HG02852 (cell line): ENCODE measurements around the gene DRAM2.
"Not testable (repeated sequence)": the region's sequence is repeated elsewhere in the genome, so short reads cannot be mapped to it uniquely, and the experiment has no call there.

Experiments
- ATAC-seq: cut with Tn5 transposase; IDR thresholded peaks from one replicate; pipeline ENCODE4 v1.9.1; 2021; ENCODE audit warnings: mild to moderate bottlenecking, moderate library complexity; ENCODE audit not compliant: unreplicated experiment

DRAM2 gene

DNA sequence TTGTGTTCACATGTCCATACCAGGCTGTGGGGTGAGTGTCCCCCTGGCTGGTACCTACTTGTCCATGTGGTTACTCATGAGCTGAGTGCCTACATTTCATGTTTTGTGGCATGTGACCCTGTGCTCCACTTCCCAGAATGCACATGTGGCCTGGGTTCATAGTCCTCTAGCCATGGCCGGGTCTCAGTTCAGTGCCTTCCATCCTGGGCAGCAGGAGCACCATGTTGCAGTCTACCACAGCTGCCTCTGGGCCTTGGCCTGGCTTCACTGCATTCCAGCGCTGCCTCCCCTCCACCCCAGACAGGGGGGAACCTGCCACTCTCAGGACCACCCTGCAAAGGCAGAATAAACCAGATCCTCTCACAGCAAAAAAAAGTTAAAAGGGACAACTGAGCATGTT is 5.6 kb upstream of the DRAM2 start:
- ATAC-seq, result no peak

DNA sequence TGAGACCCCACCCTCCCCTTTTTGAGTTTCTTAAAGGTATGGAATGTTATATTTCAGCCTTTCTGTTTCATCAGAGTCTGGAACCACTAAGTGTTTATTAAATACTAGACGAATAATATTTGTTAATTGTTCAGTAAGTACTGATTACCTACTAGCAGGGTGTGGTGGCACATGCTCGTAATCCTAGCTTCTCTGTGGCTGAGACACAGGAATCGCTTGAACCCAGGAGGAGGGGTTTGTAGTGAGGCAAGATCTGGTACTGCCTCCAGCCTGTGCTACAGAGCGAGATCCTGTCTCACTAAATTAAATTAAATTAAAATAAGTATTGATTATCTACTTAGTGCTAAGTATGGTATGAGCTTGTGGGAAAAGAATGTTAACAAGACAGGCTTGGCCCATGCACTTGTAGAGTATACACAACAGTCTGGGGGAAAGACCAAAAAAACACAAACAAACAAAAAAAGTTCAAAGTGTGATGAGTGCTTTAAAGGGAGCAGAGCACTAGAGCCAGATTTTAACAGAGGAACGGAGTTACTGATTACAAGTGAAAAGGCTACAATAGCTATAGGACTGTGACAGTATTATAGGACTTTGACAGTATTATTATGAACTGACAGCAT is 2.6 kb upstream of the DRAM2 start:
- no peak for ATAC-seq

DNA sequence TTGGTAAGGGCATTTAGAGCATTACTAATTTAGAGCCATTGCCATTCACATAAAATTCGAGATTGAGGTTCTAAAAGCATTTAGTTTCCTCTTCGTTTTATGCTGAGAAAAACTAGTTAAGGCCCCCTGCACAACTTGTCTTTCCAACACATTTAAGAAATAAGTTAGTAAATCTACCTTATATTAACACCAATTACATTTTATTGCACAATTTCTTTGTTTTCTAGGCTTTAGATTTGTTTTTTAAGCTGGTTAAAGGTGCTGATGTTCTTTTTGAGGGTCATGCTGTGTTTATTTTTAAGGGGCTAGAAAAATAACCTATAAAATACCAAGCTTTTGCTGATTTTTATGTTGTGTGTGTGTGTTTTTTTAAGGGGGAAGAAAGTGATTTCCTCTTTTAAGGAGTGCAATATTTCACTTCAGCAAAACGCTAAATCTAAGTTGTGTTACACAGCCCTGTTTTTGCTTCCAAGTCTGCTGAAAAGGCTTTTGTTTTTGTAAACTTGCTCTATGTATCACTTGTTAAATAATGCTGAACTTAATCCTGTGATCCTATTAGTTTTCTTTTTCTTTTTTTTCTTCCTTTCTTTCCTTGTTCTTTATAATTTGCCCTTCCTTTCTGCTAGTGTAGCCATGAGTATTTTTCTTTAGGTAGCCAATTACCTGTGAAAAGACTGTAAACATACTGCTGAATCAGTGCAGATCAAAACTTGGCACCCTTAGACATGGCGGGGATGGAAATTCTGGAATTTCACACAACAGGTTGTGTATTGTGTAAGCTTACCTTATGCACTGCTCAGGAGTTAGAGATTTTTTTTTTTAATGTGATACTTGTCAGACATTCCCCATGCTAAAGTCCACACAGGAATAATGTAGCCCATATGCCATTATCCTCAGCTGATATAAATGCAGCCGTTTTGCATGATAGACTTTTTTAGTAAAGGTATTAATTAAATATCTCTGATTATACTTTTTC is 1.6 kb upstream of the DRAM2 start:
- ATAC-seq, result no peak

DNA sequence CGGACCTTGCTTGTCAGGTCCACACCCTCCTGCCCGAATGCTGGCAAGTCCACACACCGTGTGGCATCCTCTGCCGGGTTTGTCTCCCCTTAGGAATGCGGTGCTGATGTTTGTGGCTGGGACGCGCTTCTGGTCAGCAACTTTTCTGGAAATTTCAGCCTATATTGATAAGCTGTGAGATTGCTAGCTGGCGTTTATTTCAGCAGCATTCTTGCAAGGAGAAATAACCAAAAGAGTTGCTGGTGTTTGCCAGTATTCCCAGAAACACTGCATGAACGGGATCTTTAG is 731 bp upstream of the DRAM2 start:
- ATAC-seq, result no peak

DNA sequence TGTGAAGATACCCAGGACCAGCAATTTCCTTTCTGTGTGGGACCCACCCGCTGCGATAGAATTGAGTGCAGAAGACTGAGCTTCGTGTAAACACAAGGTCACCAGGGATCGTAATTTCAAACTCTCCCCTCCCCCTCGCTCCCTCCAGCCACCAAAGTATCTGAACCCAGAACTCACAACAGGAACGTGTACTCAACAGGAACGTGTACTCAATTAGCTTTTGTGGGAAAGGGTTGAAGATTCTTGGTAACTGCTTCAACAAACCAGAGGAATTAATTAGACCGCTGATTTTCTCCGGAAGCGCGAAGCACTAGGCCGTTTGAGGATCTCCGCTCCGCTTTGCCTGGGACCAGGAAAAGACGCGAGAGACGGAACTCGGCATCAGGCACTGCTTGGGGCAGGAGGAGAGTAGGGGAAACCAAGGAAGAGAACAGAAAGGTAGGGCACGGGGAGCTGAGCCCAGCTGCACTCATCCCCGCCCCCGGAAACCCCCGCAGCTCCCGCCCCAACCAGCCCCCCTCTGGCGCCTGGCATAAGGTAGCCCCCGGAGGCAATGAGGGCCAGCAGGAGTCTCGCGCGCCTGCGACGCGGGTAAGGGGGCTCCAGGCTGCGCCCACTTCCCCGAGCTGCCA is 453 bp downstream of the DRAM2 start:
- peak; percentile 45 for ATAC-seq

DNA sequence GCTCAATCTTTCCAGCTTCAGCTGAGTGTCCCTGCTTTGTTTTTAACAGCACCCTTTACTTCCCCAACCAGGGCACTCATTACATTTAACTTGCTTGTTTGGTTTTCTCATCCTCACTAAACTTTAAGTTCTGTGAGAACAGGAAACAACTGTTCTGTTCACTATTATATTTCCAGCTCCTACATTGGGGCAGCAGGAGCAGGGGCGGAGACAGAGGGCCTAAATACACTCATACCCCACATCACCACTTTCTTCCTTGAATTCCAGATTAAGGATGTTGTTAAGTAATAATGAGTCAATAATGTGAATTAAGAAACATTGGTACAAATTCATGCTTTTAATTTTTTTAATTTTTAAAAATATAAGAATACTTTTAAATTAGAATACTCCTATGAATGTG is 6.0 kb downstream of the DRAM2 start:
- ATAC-seq, result no peak

DNA sequence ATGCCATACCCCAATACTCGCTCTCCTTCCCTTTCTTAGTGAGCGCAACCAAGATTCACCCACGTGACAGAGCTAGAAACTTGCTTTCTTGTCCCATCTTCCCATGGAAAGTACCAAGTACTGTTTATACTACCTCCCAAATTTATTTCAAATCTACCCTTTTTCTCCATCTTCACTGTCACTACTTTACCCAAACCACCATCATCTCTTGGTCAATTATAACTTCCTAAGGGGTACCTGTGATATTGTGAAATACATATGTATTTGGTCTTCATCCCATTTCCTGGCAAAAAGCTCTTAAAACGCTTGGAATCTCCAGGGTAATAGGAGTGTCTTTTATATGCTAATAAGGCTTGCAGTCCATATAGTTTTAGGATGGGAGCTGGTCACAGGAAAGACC is 8.2 kb downstream of the DRAM2 start:
- ATAC-seq, result no peak

DNA sequence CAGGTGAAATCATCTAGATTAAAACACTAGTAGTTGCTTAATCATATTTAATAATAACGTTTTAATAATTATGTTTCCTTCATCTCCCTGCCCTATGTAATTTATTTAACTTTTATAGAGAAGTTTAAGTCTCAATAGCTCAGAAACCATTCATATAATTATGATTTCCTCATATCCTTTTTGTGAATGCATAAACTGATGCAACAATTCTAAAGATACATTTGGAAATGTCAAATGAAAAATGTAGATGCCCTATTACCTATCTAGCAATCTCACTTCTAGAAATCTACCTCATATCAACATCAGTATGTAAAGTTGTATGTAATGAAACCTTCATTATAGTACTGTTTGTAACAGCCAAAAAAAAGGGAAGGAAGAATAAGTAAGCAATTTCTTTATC is 10.5 kb downstream of the DRAM2 start:
- no peak for ATAC-seq

DNA sequence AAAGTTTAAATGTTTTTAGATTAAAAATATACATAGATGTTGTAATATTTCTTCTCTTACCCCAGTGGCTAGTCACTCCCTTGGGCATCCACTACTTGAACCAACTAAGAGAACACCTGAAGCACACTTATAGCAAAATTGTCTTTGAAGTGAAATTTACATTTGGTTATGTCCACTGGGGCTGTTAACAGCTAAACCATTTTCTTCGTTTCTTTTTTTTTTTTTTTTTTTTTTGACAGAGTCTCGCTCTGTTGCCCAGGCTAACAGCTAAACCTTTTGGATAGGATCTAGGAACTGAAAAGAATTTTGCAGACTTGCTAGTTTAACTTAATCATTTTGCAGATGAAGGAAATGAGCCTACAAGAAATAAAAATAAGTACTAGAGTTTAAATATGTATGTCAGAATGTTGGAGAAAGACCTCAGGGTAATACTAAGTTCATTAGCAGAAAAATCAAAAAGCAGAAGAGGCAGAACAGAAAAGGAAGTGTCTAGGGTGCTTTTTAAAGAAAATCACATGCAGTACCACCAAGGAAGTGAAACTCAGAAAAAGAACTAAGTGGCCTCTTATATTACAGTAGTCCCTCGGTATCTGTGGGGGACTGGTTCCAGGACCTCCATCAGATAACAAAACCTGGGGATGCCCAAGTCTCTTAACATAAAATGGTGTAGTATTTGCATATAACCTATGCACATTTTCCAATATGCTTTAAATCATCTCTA is 11.8 kb downstream of the DRAM2 start:
- peak; percentile 89 for ATAC-seq

DNA sequence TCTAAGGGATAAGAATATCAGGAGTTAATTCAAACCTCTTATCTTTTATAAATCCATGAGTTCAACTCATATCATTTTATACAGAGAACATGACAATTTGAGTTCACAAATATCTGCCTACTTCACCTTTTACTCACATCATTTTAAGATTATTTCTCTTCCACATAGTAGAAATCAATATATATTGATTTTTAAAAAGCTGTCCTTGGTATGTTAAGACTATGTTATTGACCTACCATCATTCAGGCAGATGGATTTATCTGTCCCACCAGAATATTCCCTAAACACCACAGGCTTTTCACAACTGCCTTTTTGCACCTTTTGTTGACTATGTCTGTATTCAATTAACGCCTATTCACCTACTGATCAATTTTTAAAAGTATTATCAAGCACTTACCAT is 13.5 kb downstream of the DRAM2 start:
- ATAC-seq, result no peak

DNA sequence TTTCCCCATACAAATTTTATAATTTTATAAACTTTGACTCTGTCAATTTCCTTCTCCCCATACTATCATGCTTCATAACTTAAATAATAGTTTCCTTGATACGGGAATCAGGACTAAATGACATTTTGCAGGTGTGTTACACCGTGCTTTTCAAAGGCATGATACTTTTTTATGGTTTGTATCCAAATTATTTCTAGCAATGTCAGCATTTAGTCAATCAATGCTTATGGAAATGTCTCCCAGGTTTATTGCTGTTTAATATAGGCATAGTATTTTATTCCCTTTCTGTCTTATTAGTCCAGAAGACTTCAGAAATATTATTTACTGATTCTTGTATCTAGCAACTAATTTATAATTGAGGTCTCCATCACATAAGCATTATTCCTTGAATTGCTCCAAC is 23.4 kb downstream of the DRAM2 start:
- ATAC-seq, result no peak

DNA sequence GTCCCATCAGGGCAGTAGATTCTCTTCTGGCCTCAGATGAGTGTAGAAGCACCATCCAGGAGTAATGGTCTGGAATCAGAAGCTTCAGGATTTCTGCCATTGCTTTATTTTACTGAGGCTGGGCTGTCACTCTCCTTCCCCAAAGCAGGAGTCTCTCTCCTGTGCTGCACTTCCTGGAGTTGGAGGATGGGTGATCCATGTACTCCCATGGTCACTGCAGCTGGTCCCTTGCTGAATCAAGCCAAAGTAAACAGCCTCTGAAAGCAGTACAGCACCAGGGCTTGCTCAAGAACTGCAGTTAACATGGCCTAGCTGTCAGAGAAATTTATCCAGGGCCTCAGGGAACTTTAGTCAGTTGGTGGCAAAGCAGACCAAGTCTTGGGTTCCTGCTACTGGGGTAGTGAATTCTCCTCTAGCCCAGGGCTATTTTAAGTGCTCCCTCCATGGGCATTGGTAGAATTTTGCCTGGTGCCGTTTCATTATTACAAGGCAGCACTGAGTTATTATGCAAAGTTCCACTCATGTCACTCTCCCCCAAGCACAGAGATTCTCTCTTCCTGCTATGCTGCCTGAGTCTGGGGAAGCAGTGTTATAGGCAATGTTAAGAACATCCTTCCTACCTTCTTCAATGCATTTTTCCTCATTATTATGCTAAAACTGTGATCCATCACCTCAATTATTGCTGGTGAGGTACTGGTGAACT is 29.5 kb downstream of the DRAM2 start:
- ATAC-seq, result no peak

DNA sequence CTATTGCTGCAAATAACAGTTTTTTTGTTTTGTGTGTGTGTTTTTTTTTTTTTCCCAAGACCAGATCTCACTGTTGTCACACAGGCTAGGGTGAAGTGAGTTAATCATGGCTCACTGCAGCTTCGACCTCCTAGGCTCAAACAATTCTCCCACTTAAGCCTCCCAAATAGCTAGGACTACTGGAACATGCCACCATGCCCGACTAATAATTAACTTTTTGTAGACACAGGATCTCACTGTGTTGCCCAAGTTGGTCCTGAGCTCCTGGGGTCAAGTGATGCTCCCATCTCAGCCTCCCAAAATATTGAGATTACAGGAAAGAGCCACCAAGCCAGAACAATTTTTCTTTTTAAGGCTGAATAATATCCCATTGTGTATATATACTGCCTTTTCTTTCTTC is 34.9 kb downstream of the DRAM2 start:
- ATAC-seq, result no peak

DNA sequence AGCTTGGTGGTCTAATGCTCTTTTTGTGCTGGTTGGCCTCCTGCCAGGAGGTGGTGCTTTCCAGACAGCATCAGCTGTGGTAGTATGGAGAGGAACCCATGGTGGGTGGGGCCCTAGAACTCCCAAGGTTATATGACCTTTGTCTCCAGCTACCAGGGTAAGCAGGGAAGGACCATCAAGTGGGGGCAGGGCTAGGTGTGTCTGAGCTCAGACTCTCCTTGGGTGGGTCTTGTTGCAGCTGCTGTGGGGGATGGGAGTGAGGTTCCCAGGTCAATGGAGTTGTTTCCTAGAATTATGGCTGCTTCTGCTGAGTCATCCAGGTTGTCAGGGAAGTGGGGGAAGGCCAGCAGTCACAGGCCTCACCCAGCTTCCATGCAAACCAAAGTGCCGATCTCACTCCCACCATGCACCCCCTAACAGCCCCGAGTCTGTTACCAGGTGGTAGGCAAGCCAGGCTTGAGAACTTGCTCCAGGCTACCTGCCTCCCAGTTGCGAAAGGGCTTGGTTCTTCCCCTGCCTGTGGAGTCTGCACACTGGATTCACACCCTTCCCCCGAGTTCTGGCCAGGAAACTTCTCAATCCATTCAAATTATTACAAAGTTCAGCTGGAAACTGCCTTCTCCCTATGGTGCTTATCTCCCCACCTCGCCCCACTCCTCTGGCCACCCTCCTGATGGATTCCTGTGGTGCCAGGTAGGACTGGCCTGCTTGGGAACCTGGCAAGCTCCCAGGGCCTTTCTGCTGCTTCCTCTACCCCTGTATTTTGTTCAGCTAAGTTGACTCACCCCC is 37.8 kb downstream of the DRAM2 start:
- no peak for ATAC-seq

DNA sequence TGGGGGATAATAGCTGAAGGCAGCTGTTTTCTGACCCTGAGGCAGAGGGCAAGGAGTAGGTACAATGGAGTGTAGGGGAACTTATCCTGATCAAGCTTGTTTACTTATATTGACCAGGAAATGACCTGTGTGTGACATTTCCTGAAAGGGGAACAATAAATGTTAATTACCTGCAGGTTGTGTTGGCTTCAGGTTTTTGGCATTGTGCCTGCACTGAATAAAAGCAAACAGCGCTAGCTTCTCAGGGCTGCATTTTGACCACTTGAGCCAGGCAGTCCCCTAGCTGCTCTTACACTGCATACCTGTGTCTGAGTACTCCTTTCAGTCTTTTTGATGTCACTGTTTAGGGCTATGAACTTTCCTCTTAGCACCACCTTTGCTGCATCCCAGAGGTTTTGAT is 40.6 kb downstream of the DRAM2 start:
- ATAC-seq, result no peak

DNA sequence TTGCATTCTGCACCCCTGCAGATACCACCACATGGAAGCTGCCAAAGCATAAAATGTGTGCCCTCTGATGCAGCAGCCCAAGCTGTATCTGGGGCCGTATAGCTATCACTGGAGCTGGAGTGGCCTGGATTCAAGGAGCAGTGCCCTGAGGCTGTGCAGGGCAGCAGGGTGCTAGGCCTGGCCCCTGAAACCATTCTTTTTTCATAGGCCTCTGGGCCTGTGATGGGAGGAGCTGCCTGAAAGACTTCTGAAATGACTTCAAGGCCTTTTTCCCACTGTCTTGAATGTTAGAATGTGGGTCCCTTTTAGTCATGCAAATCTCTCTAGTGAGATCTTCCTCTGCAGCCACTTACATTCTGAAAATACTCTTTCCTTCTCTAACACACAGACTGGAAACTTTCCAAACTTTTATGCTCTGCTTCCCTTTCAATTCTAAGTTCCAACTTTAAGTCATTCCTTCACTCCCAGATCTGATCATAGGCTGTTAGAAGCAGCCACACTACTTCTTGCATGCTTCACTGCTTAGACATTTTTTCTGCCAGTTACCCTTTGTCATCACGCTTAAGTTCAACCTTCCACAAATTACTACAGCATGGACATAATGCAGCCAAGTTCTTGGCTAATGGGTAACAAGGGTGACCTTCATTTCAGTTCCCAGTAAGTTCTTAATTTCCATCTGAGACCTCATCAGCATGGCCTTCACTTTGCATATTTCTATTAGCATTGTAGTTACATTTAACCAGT is 42.4 kb downstream of the DRAM2 start:
- ATAC-seq, result no peak

DNA sequence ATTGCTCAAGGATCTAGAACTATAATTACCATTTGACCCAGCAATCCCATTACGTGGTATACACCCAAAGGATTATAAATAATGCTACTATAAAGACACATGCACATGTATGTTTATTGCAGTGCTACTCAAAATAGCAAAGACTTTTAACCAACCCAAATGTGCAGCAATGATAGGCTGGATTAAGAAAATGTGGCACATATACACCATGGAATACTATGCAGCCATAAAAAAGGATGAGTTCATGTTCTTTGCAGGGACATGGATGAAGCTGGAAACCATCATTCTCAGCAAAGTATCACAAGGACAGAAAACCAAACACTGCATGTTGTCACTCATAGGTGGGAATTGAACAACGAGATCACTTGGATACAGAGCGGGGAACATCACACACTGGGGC is 44.5 kb downstream of the DRAM2 start:
- ATAC-seq, result not testable (repeated sequence)

DNA sequence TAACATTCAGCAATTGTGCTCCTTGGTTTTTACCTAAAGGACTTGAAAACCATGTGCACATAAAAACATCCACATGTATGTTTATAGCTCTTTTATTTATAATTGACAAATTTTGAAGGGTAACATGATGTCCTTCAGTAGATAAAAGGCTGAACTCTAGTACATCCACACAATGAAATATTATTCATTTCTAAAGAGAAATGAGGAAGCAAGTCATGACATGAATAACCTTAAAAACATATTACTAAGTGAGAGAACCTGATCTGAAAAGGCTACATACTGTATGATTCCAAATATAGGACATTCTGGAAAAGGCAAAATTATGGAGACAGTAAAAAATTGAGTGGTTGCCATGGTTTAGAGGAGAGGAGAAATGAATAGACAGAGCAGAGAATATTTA is 50.3 kb downstream of the DRAM2 start:
- ATAC-seq, result no peak

DNA sequence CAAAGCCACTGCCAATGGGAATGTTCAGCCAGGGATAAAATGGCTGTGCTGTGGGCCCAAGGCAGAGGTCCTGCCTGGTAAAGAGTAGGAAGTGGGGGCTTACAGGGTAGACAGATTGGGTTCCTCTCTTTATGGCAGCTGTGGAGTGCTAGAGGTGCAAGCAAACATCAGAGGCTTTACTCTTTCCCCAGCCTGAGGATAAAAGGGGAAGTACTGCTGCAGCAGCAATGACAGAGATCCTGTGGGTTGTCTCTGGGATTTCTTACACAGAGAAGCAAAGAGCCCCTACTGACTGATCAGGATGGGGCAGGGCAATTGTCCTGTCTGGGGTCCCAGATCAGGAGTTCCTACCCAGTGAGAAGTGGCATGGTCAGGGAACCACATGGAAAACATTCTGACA is 54.2 kb downstream of the DRAM2 start:
- ATAC-seq, result no peak
